Thymus (tissue), 11 donors: ENCODE data around the gene KRT72. TPM values are rescaled to one million over a fixed set of nuclear protein-coding genes. Genes with fewer than 3 reads are reported as not detected.
A peak's percentile ranks its signal among the peaks of the same experiment; 100 is the strongest.

Experiments used
- DNase-seq, 9 donors: peaks; one replicate each; pipeline ENCODE4 v3.0.0-alpha.2; 2013; ENCODE audit warnings: low spot score in 9 of 9, low read depth in 6 of 9, missing footprints in 1 of 9
- H3K27ac ChIP-seq, 2 donors: one replicate each; pipeline ENCODE4 v1.5.1; 2013; ENCODE audit warnings: control low read depth in 1 of 2, low read depth in 1 of 2, low read length in 1 of 2, mild to moderate bottlenecking in 1 of 2, moderate library complexity in 1 of 2
- H3K27me3 ChIP-seq, 2 donors: one replicate each; pipeline ENCODE4 v1.5.1; 2013; ENCODE audit warnings: low read length in 1 of 2; ENCODE audit not compliant: control insufficient read depth in 2 of 2, insufficient read depth in 1 of 2
- H3K36me3 ChIP-seq, 2 donors: one replicate each; pipeline ENCODE4 v1.5.1; 2013; ENCODE audit warnings: low read length in 1 of 2, mild to moderate bottlenecking in 1 of 2, moderate library complexity in 1 of 2; ENCODE audit not compliant: control insufficient read depth in 2 of 2, insufficient read depth in 2 of 2
- H3K4me1 ChIP-seq, 2 donors: one replicate each; pipeline ENCODE4 v1.5.1; 2013; ENCODE audit warnings: low read length in 2 of 2; ENCODE audit not compliant: control insufficient read depth in 2 of 2, insufficient read depth in 2 of 2
- H3K4me3 ChIP-seq, 2 donors: one replicate each; pipeline ENCODE4 v1.5.1; 2013; ENCODE audit warnings: low read length in 2 of 2, control low read depth in 1 of 2, mild to moderate bottlenecking in 1 of 2
- H3K9me3 ChIP-seq, 2 donors: one replicate each; pipeline ENCODE4 v1.5.1; 2013; ENCODE audit warnings: low read length in 1 of 2, mild to moderate bottlenecking in 1 of 2; ENCODE audit not compliant: control insufficient read depth in 2 of 2, insufficient read depth in 1 of 2
- WGBS: extraction: QIAGEN DNeasy Blood & Tissue Kit; methylation state at CpG from one replicate; pipeline ENCODE4 v1.1.7; 2013; 5-methylcytosine and 5-hydroxymethylcytosine counted together
- polyA plus RNA-seq: library from polyadenylated mRNA; stranded (reverse); fragments of 200-250 nt; gene quantifications from one replicate; pipeline ENCODE4 v1.2.3, GENCODE V29; 2013
- total RNA-seq: library from RNA; stranded (reverse); fragments of 120-200 nt; gene quantifications from one replicate; pipeline ENCODE4 v1.2.4, GENCODE V29; 2013
- donor health status: healthy.

The KRT72 gene
- total and polyA plus RNA-seq, 2 donors, result 0.33 to 12.0 TPM

DNA sequence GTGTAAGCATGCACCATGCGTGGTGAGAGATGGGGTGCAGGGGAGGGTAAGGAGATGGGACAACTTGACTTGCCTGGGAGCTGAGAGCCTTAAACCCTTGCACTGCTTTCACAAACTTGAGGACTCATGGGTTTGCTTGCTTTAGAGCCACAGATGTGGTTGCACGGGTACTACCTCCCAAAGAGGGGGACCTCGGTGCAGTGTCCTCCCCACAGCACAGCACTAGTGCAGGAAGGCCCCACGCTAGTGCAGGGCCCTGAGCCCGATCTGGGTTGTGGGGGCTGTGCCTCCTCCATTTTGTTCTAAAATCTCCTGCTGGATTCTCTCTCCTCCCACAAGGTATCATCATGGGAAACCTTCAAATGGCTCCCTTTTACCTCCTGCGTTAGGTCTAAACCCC lies 11.2 kb downstream of the KRT72 start:
- no peak for DNase-seq
- peaks cover 0 to 13% of the 10 kb centered on the region in 2 donors for H3K4me1 ChIP-seq

DNA sequence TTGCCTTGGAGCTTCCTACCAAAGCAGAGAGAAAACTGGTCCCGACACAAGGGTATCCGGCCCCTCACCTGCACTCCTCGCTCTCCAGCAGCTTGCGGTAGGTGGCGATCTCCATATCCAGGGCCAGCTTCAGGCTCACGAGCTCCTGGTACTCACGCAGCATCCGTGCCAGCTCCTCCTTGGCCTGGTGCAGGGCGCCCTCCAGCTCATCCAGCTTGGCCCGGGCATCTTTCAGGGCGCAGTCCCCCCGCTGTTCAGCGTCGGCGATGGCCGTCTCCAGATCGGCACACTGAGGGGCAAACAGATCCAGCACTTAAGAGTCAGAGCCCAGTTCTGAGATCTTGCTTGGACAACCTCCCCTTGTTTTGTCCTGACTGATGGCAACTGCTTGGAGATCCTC lies 13.7 kb downstream of the KRT72 start:
- Histone ChIP-seq H3K4me1 (peaks cover 0 to 14% of the 10 kb centered on the region in 2 donors), H3K36me3 (no peaks in the 10 kb centered on the region), H3K9me3 (no peaks in the 10 kb centered on the region), H3K27ac (no peak overlapping the region), H3K27me3 (peaks cover 0 to 7% of the 10 kb centered on the region in 2 donors), H3K4me3 (no peak overlapping the region)
- 95% methylated on average over 17 of the region's 17 CpGs for WGBS
- no peak for DNase-seq

More for the DNA sequence above, 11.2 kb downstream of the KRT72 start:
- WGBS, result 95% methylated on average over 6 of the region's 6 CpGs
- H3K9me3 ChIP-seq, result no peaks in the 10 kb centered on the region
- H3K27ac ChIP-seq, result no peak overlapping the region
- no peak overlapping the region for H3K4me3 ChIP-seq
- peaks cover 0 to 6% of the 10 kb centered on the region in 2 donors for H3K27me3 ChIP-seq
- no peaks in the 10 kb centered on the region for H3K36me3 ChIP-seq

DNA sequence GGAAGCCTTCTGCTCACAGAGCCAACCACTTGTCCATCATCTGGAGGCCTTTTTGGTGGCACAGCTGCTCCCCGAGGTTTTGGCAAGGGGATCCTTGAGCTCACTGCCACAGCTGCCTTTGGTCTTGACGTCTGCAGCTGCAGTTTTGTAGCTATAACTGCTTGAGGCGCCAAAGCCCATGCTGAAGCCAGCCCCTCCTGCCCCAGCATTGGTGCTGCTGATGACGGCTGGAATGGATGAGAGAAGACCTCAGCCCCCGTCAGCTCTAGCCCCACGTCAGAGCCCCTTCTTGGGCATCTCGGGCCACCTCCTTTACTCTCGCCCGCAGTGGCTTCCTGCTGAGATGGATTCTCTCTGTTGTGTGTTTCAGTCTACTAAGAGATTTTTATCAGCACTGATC lies 15.3 kb downstream of the KRT72 start:
- Histone ChIP-seq H3K9me3 (no peaks in the 10 kb centered on the region), H3K4me1 (peaks cover 0 to 29% of the 10 kb centered on the region in 2 donors), H3K36me3 (no peaks in the 10 kb centered on the region), H3K4me3 (no peak overlapping the region), H3K27me3 (peaks cover 0 to 15% of the 10 kb centered on the region in 2 donors), H3K27ac (no peak overlapping the region)
- DNase-seq, result peak in 2 of 9 donors; percentile 19 to 37
- 25% methylated on average over 9 of the region's 9 CpGs for WGBS

DNA sequence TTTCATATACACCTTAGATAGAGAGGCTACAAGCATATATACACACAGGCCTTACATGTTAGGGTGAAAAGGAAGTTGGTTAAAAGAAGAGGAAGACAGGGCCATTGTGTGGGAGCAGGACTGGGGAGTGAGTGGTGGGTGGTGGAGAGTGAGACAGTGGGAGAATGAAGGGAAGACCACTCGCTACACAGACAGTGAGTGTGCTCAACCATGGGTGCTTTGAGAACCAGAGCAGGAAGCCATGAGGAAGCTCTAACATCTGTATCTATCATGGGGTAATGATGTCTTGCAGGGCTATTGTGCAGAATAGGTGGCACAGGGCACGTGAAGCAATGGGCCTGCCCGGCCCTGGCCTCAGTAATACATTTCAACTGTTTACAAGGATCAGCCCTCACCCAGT lies 16.2 kb downstream of the KRT72 start:
- Histone ChIP-seq H3K27me3 (peaks cover 0 to 15% of the 10 kb centered on the region in 2 donors), H3K4me3 (no peak overlapping the region), H3K27ac (no peak overlapping the region), H3K4me1 (peaks cover 0 to 37% of the 10 kb centered on the region in 2 donors), H3K36me3 (no peaks in the 10 kb centered on the region), H3K9me3 (no peaks in the 10 kb centered on the region)
- 96% methylated on average over 3 of the region's 3 CpGs for WGBS
- DNase-seq, result no peak

DNA sequence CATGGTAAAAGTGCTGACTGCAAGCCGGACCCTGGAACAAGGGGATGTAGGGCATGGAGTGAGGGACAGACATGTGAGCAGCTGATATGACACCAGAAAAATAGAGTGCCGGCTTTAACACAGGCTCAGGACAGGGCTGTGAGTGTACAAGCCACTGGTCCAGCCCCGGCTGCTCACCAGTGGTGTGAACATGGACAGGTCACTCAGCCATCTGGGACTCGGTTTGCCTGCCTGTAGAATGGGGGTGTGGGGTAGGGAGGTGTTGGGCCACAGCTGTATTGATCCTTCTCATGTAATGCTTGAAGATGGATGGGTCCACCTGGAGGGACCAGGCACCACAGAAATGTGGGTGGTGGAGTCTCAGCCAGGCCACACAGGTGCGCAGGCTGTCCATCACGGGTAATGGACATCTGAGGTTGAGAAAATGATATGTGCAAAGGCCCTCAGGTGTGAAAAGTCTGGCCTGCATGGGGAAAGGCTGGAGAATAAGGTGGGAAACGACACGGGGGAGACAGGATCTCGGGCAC lies 17.0 kb downstream of the KRT72 start:
- no peak for DNase-seq
- WGBS, result 90% methylated on average over 9 of the region's 9 CpGs
- Histone ChIP-seq H3K27ac (no peak overlapping the region), H3K9me3 (no peaks in the 10 kb centered on the region), H3K27me3 (peaks cover 0 to 16% of the 10 kb centered on the region in 2 donors), H3K4me1 (peaks cover 0 to 42% of the 10 kb centered on the region in 2 donors), H3K4me3 (no peak overlapping the region), H3K36me3 (no peaks in the 10 kb centered on the region)

DNA sequence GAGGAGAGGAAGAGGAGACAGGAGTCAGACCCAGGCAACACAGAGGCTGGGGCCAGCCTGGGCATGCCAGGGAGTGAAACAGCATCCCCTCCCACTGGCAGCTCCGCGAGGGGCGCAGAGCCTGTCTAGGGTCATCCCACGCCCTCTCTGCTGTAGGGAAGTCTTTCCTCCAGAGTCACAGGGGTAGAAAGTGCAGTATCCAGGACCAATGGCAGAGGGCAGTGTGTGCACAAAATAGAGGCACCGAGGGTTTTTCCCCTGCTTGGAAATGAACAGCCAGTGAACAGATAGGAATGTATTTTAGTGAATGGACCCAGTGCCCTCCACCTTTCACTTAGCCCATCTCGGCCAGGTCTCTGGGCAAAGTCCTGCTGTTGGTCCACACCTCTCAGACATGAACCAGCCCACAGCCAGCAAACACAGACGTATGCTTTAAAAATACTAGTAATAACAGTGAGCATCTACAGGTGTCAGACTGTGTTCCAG lies 18.2 kb downstream of the KRT72 start:
- peaks cover 0 to 45% of the 10 kb centered on the region in 2 donors for H3K4me1 ChIP-seq
- H3K36me3 ChIP-seq, result no peaks in the 10 kb centered on the region
- WGBS, result 29% methylated on average over 7 of the region's 7 CpGs
- no peaks in the 10 kb centered on the region for H3K9me3 ChIP-seq
- peaks cover 0 to 16% of the 10 kb centered on the region in 2 donors for H3K27me3 ChIP-seq
- peak in 6 of 9 donors; percentile 35 to 71 (median 48) for DNase-seq
- no peak overlapping the region for H3K27ac ChIP-seq
- H3K4me3 ChIP-seq, result no peak overlapping the region

DNA sequence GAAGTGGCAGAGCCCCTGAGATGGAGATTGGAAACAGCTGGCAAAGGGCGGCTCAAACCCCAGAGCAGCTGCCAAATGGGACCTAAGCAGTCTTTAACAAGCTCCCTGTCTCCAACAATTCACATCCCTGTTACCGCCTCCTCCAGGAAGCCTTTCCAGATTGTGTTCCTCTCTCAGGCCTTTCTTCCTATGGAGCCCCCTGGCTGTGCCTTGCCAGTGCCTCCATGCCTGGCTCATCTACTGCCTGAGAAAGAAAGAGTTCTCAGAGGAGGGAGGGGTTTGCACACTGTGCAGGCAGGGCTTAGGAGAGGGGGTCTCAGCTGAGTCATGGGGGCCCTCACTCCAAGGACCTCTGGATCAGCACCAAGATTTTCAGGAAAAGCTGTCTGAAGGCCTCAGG lies 18.8 kb downstream of the KRT72 start:
- no peaks in the 10 kb centered on the region for H3K9me3 ChIP-seq
- H3K4me3 ChIP-seq, result no peak overlapping the region
- peaks cover 0 to 14% of the 10 kb centered on the region in 2 donors for H3K27me3 ChIP-seq
- no peak for DNase-seq
- peak overlapping the region; percentile 10 to 73 for H3K27ac ChIP-seq
- peaks cover 0 to 45% of the 10 kb centered on the region in 2 donors for H3K4me1 ChIP-seq
- H3K36me3 ChIP-seq, result no peaks in the 10 kb centered on the region
- WGBS, result 78% methylated on average over 2 of the region's 2 CpGs

DNA sequence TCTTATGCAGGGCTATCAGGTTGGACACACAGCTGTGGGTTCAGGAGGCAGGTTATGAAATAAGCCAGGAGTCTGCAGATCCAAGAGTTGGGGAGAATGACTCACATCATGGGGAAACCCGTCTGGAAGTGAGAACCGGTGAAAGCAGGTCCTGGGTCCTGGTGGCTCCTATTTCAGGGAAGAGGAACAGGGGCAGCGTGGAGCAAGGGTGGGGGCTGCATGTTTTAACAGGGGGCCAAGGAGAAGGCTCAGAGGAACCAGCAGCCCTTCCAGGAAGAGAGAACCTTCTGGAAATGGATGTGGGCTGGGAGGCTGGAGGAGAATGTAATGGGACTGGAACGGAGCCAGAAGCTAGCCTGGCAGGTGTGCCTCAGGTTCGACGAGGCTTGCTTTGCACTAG lies 19.8 kb downstream of the KRT72 start:
- Histone ChIP-seq H3K9me3 (no peaks in the 10 kb centered on the region), H3K4me3 (no peak overlapping the region), H3K27ac (peak overlapping the region; percentile 21 to 73), H3K27me3 (peaks cover 0 to 15% of the 10 kb centered on the region in 2 donors), H3K4me1 (peaks cover 0 to 44% of the 10 kb centered on the region in 2 donors), H3K36me3 (no peaks in the 10 kb centered on the region)
- no peak for DNase-seq
- WGBS, result 88% methylated on average over 6 of the region's 6 CpGs

DNA sequence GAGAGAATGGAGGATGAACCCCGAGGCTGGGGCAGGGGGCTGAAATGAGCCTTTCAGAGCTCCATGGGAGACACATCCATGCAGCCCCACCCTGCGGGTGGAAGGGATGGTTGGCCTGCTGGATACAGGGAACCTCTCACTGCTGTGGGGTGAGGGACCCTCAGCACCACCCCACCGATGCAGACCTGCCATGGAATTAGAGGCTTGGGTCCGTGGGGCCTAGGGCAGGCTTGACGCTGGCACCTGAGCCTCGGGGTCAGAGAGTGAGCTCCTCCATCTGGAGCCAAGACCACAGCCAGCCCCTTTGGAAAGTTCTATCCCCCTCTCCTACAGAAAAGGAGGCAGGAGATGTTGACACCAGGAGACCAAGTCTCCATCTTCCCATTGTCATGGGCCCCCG lies 20.2 kb downstream of the KRT72 start:
- H3K27ac ChIP-seq, result peak overlapping the region; percentile 21 to 73
- no peaks in the 10 kb centered on the region for H3K9me3 ChIP-seq
- DNase-seq, result no peak
- H3K36me3 ChIP-seq, result no peaks in the 10 kb centered on the region
- H3K27me3 ChIP-seq, result peaks cover 0 to 16% of the 10 kb centered on the region in 2 donors
- H3K4me1 ChIP-seq, result peaks cover 0 to 40% of the 10 kb centered on the region in 2 donors
- 76% methylated on average over 7 of the region's 7 CpGs for WGBS
- H3K4me3 ChIP-seq, result no peak overlapping the region
